ENCODE measurements around the gene ERN2.
A peak's percentile ranks its signal among the peaks of the same experiment; 100 is the strongest.
"Not testable (repeated sequence)": the region's sequence is repeated elsewhere in the genome, so short reads cannot be mapped to it uniquely, and the experiment has no call there.

Gene ERN2

GRCh38 chr16:23712976-23713375 lies at the start of gene ERN2:
ERN2 (minus strand) TSS chr16:23713222; CDS start chr16:23713187, 35 bp downstream.
- peak; percentile 60 for DNase-seq (ENCODE audit: low spot score)

GRCh38 chr16:23757937-23758619 lies 45.1 kb upstream of the ERN2 start:
- DNase-seq (ENCODE audit: low spot score): no peak

GRCh38 chr16:23757116-23757515 lies 44.1 kb upstream of the ERN2 start:
- peak; percentile 11 for DNase-seq (ENCODE audit: low spot score)

GRCh38 chr16:23755484-23755809 lies 42.4 kb upstream of the ERN2 start:
- no peak for DNase-seq (ENCODE audit: low spot score)

- DNase-seq (ENCODE audit: low spot score): peak; percentile 54
Measured at GRCh38 chr16:23754594-23755483, 41.8 kb upstream of the ERN2 start, which contains the start of gene CHP2. CHP2 (plus strand) TSS chr16:23755026; CDS start chr16:23755050, 24 bp downstream.

- peak; percentile 46 for DNase-seq (ENCODE audit: low spot score)
Measured at GRCh38 chr16:23753908-23754593, 41.0 kb upstream of the ERN2 start.

GRCh38 chr16:23751053-23751452 lies 38.0 kb upstream of the ERN2 start:
- peak; percentile 3 for DNase-seq (ENCODE audit: low spot score)

- DNase-seq (ENCODE audit: low spot score): no peak
Measured at GRCh38 chr16:23748630-23749029, 35.6 kb upstream of the ERN2 start.

- no peak for DNase-seq (ENCODE audit: low spot score)
Measured at GRCh38 chr16:23745263-23745662, 32.2 kb upstream of the ERN2 start.

GRCh38 chr16:23742766-23743165 lies 29.7 kb upstream of the ERN2 start:
- no peak for DNase-seq (ENCODE audit: low spot score)

GRCh38 chr16:23741675-23742303 lies 28.8 kb upstream of the ERN2 start:
- DNase-seq (ENCODE audit: low spot score): no peak

GRCh38 chr16:23739516-23739915 lies 26.5 kb upstream of the ERN2 start:
- no peak for DNase-seq (ENCODE audit: low spot score)

- not testable (repeated sequence) for DNase-seq (ENCODE audit: low spot score)
Measured at GRCh38 chr16:23737423-23738028, 24.5 kb upstream of the ERN2 start.

- DNase-seq (ENCODE audit: low spot score): no peak
Measured at GRCh38 chr16:23734176-23734893, 21.3 kb upstream of the ERN2 start.

GRCh38 chr16:23729503-23730424 lies 16.7 kb upstream of the ERN2 start:
- DNase-seq (ENCODE audit: low spot score): no peak

- DNase-seq (ENCODE audit: low spot score): no peak
Measured at GRCh38 chr16:23728112-23728477, 15.1 kb upstream of the ERN2 start.

- no peak for DNase-seq (ENCODE audit: low spot score)
Measured at GRCh38 chr16:23726710-23727109, 13.7 kb upstream of the ERN2 start.

GRCh38 chr16:23724785-23725131 lies 11.7 kb upstream of the ERN2 start:
- DNase-seq (ENCODE audit: low spot score): no peak

GRCh38 chr16:23724096-23724784 lies 11.2 kb upstream of the ERN2 start:
- DNase-seq (ENCODE audit: low spot score): no peak
